ENCODE data around the gene LPAR2.
"Not testable (repeated sequence)": the region's sequence is repeated elsewhere in the genome, so short reads cannot be mapped to it uniquely, and the experiment has no call there.

LPAR2 gene

GRCh38 chr19:19602136-19602712 lies 25.8 kb downstream of the LPAR2 start:
- no peak overlapping the region for H3K4me3 ChIP-seq (ENCODE audit: low read depth, low read length)

DNA sequence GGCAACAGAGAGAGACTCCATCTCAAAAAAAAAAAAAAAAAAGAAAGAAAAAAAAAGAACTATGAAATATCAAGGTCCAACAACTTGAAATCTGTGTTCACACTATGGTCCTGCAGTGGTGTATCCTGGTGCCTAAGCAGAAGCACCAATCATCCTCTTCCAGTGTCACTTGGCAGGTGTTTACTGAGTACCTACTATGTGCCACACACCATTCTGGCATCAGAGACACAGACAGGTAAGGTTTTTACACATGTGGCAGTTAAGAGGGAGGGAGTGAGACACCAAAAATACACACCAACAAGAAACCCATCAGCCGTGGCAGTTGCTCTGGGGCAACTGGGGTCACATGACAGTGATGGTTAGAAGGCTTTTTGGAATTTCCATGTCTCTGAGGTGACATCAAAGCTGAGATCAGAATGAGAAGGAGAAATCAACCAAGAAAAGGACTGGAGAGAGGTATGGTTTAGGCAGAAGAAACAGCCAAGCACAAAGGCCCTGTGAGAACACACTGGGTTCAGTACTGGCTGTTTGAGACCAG lies 27.2 kb downstream of the LPAR2 start:
- no peak overlapping the region for H3K4me3 ChIP-seq (ENCODE audit: low read depth, low read length)

- not testable (repeated sequence) for H3K4me3 ChIP-seq (ENCODE audit: low read depth, low read length)
These were observed 29.1 kb downstream of the LPAR2 start for GRCh38 chr19:19598728-19599451.

DNA sequence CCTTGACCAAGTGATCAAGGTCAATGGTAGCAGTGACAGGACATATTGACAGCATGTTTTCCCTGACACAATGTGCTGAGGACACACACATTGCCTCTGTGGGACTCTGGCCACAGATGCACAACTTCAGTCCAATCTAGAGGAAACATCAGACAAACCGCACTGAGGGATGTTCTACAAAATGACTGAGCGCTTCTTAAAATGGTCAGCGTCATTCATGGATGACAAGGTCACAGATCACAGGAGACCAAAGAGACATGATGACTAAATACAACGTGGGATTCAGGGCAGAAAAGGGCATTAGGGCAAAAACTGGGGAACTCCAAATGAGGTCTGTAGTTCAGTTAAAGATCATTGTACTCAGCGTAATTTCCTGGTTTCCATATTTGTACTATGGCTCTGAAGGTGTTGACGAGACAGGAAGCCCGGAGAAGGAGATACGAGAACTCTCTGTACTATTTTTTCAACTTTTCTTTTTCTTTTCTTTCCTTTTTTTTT lies 30.2 kb downstream of the LPAR2 start:
- no peak overlapping the region for H3K4me3 ChIP-seq (ENCODE audit: low read depth, low read length)

GRCh38 chr19:19595171-19595701 lies 32.8 kb downstream of the LPAR2 start:
- H3K4me3 ChIP-seq (ENCODE audit: low read depth, low read length): no peak overlapping the region

DNA sequence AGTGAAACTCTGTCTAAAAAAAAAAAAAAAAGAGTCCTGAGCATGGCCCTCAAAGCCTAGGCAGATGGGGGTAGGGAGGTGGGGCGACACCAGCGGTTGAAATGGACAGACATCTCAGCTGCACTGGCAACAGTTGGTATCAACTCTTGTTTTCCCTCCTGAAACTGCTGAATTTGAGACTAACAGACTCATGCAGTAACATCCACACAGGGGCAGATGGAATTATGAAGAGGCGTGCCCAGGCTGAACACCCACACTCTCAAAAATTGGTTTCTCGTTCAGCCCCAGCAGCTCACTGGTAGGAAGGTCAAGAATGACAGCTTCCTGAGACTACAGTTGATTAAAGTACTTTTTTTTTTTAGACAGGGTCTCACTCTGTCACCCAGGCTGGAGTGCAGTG lies 33.6 kb downstream of the LPAR2 start:
- H3K4me3 ChIP-seq (ENCODE audit: low read depth, low read length): no peak overlapping the region

GRCh38 chr19:19592690-19593089 lies 35.3 kb downstream of the LPAR2 start:
- H3K4me3 ChIP-seq (ENCODE audit: low read depth, low read length): no peak overlapping the region

GRCh38 chr19:19591133-19591825 lies 36.7 kb downstream of the LPAR2 start:
- no peak overlapping the region for H3K4me3 ChIP-seq (ENCODE audit: low read depth, low read length)

GRCh38 chr19:19588546-19588945 lies 39.5 kb downstream of the LPAR2 start:
- H3K4me3 ChIP-seq (ENCODE audit: low read depth, low read length): no peak overlapping the region

- no peak overlapping the region for H3K4me3 ChIP-seq (ENCODE audit: low read depth, low read length)
These were observed 40.2 kb downstream of the LPAR2 start for GRCh38 chr19:19587771-19588170.

DNA sequence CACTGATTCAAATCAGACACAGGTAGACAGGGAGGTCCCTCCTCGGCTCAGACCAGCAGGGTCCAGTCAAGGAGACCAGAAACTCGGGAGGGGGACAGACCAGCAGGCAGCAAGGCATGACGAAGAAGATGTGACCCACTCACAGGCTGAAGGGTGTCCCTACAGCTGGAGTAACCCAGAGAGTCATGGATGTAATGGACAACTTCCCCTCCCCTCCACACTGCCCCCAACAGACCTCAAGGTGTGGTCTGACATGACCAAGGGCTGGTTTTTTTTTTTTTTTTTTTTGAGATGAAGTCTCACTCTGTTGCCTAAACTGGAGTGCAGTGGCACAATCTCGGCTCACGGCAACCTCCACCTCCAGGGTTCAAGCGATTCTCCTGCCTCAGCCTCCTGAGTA lies 43.7 kb downstream of the LPAR2 start:
- no peak overlapping the region for H3K4me3 ChIP-seq (ENCODE audit: low read depth, low read length)

- no peak overlapping the region for H3K4me3 ChIP-seq (ENCODE audit: low read depth, low read length)
These were observed 45.5 kb downstream of the LPAR2 start for GRCh38 chr19:19582471-19582870.

GRCh38 chr19:19581391-19581790 lies 46.6 kb downstream of the LPAR2 start:
- H3K4me3 ChIP-seq (ENCODE audit: low read depth, low read length): no peak overlapping the region

DNA sequence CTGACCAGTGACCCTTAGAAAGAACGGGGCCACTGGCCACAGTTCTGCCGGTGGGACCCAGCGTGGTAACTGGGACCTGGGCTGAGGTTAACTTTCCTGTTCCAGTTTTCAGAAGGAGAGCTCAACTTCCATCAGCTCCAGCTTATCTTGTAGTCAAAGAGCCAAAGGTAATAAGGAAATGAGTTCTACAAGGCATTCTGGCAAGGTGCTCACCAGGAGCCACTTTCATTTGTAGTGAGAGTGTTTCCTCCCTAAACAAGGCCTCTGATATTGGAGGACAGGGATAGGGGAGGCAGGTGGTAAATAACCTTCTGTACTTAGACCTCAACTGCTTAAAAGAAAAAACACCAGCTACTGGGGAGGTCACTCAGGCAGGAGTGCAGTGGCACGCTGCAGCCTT lies 47.6 kb downstream of the LPAR2 start:
- no peak overlapping the region for H3K4me3 ChIP-seq (ENCODE audit: low read depth, low read length)

GRCh38 chr19:19579533-19580361 lies 48.3 kb downstream of the LPAR2 start:
- no peak overlapping the region for H3K4me3 ChIP-seq (ENCODE audit: low read depth, low read length)

DNA sequence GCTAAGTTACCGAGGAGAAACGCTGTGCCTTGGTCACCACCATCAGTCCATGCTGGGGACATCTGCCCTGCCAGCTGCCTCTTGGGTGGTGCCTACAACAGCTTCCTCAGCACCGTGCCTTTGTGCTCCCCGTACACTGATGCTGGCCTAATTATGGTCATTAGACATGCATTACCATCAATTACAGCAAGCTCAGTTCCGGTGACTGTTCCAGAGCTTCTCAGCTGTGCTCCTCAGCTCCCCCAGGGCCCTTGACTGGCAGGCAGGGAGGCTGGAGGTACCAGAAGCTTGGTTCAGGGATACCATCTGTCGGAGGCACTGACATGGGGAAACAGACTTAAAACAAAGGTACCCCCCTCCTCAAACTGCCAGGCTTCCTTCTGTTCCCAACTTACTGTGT lies 49.8 kb downstream of the LPAR2 start:
- H3K4me3 ChIP-seq (ENCODE audit: low read depth, low read length): no peak overlapping the region

- H3K4me3 ChIP-seq (ENCODE audit: low read depth, low read length): no peak overlapping the region
These were observed 52.6 kb downstream of the LPAR2 start for GRCh38 chr19:19575411-19575810.

All from iPS-11a (cell line).